Measurements from ENCODE around the gene NME3.
"Not testable (repeated sequence)": the region's sequence is repeated elsewhere in the genome, so short reads cannot be mapped to it uniquely, and the experiment has no call there.

Gene NME3

GRCh38 chr16:1754204-1754603 is 17.1 kb downstream of the NME3 start:
- DNase-seq (ENCODE audit: low read depth in 1 of 2, low spot score in 1 of 2): no peak

- DNase-seq (ENCODE audit: low read depth in 1 of 2, low spot score in 1 of 2): no peak
Measured at GRCh38 chr16:1752853-1753252, 18.5 kb downstream of the NME3 start.

GRCh38 chr16:1751946-1752345 is 19.4 kb downstream of the NME3 start:
- DNase-seq (ENCODE audit: low read depth in 1 of 2, low spot score in 1 of 2): no peak

- no peak for DNase-seq (ENCODE audit: low read depth in 1 of 2, low spot score in 1 of 2)
Measured at GRCh38 chr16:1749152-1750117, 21.9 kb downstream of the NME3 start.

GRCh38 chr16:1747934-1748333 is 23.4 kb downstream of the NME3 start:
- DNase-seq (ENCODE audit: low read depth in 1 of 2, low spot score in 1 of 2): no peak

- no peak for DNase-seq (ENCODE audit: low read depth in 1 of 2, low spot score in 1 of 2)
Measured at GRCh38 chr16:1746693-1747195, 24.6 kb downstream of the NME3 start.

GRCh38 chr16:1745900-1746692 is 25.2 kb downstream of the NME3 start:
- DNase-seq (ENCODE audit: low read depth in 1 of 2, low spot score in 1 of 2): no peak

GRCh38 chr16:1745181-1745899 is 26.0 kb downstream of the NME3 start:
- DNase-seq (ENCODE audit: low read depth in 1 of 2, low spot score in 1 of 2): no peak

GRCh38 chr16:1744338-1744840 is 27.0 kb downstream of the NME3 start:
- DNase-seq (ENCODE audit: low read depth in 1 of 2, low spot score in 1 of 2): no peak

GRCh38 chr16:1743376-1744337 is 27.7 kb downstream of the NME3 start:
- no peak for DNase-seq (ENCODE audit: low read depth in 1 of 2, low spot score in 1 of 2)

- DNase-seq (ENCODE audit: low read depth in 1 of 2, low spot score in 1 of 2): no peak
Measured at GRCh38 chr16:1741553-1742165, 29.7 kb downstream of the NME3 start.

GRCh38 chr16:1740781-1741490 is 30.4 kb downstream of the NME3 start:
- DNase-seq (ENCODE audit: low read depth in 1 of 2, low spot score in 1 of 2): no peak

GRCh38 chr16:1740234-1740633 is 31.1 kb downstream of the NME3 start:
- DNase-seq (ENCODE audit: low read depth in 1 of 2, low spot score in 1 of 2): no peak

GRCh38 chr16:1734816-1735215 is 36.5 kb downstream of the NME3 start:
- no peak for DNase-seq (ENCODE audit: low read depth in 1 of 2, low spot score in 1 of 2)

- no peak for DNase-seq (ENCODE audit: low read depth in 1 of 2, low spot score in 1 of 2)
Measured at GRCh38 chr16:1734123-1734522, 37.2 kb downstream of the NME3 start.

- not testable (repeated sequence) for DNase-seq (ENCODE audit: low read depth in 1 of 2, low spot score in 1 of 2)
Measured at GRCh38 chr16:1732551-1732987, 38.8 kb downstream of the NME3 start.

GRCh38 chr16:1732071-1732470 is 39.3 kb downstream of the NME3 start:
- no peak for DNase-seq (ENCODE audit: low read depth in 1 of 2, low spot score in 1 of 2)

GRCh38 chr16:1731603-1732002 is 39.7 kb downstream of the NME3 start:
- DNase-seq (ENCODE audit: low read depth in 1 of 2, low spot score in 1 of 2): no peak

GRCh38 chr16:1731073-1731472 is 40.3 kb downstream of the NME3 start:
- no peak for DNase-seq (ENCODE audit: low read depth in 1 of 2, low spot score in 1 of 2)
